Measurements from ENCODE around the gene TSSK1B. TPM values are rescaled to one million over a fixed set of nuclear protein-coding genes. Genes with fewer than 3 reads are reported as not detected.

Gene TSSK1B
- polyA plus RNA-seq, 2 of the 4 experiments (the other 2 are of a cell fraction) = not detected

GRCh38 chr5:113450462-113450861, 15.7 kb upstream of the TSSK1B start:
- ChIA-PET CTCF (interaction anchor here (0.8 kb wide), 1 partner anchor 61 kb away, joined by 3 read pairs; no protein-coding TSS in a partner anchor), POLR2A (no interaction called here)
- WGBS (ENCODE audit: missing lambda C conversion rate) = 26% methylated on average over 2 of the region's 2 CpGs
- no peaks in the 10 kb centered on the region for H3K4me1 ChIP-seq
- H3K27ac ChIP-seq = no peak overlapping the region
- no peak overlapping the region for H3K4me3 ChIP-seq
- peaks cover 4% of the 10 kb centered on the region; the same call in 2 of the 3 replicates for H3K9me3 ChIP-seq
- DNase-seq (ENCODE audit: low read depth in 1 of 2, low spot score in 1 of 2) (no peak), FAIRE-seq (no peak), ATAC-seq (no peak)
- TF ChIP-seq MYC (IDR thresholded peaks at IDR 0.05; ENCODE audit: borderline replicate concordance, low read length) (no peak), MAFK (IDR thresholded peaks at IDR 0.05; ENCODE audit: partially characterized antibody) (peak; percentile 31)
- H3K4me2 ChIP-seq = no peak overlapping the region

GRCh38 chr5:113448252-113448651, 13.5 kb upstream of the TSSK1B start:
- no peak overlapping the region for H3K4me2 ChIP-seq
- H3K27ac ChIP-seq = no peak overlapping the region
- peaks cover 4% of the 10 kb centered on the region; the same call in 2 of the 3 replicates for H3K9me3 ChIP-seq
- H3K4me3 ChIP-seq = no peak overlapping the region
- no peaks in the 10 kb centered on the region for H3K4me1 ChIP-seq
- ChIA-PET CTCF (interaction anchor here (1.0 to 1.2 kb wide), 2 partner anchors 9 to 461 kb away, joined by 3 to 5 read pairs; no protein-coding TSS in a partner anchor), POLR2A (no interaction called here)
- FAIRE-seq (no peak), ATAC-seq (no peak), DNase-seq (ENCODE audit: low read depth in 1 of 2, low spot score in 1 of 2) (no peak)
- 14% methylated on average over 3 of the region's 3 CpGs for WGBS (ENCODE audit: missing lambda C conversion rate)
- TF ChIP-seq TP53 (CRISPR knock-in tag; IDR thresholded peaks at IDR 0.05) (no peak), EHF (CRISPR knock-in tag; IDR thresholded peaks at IDR 0.05) (no peak), ZC3H11A (IDR thresholded peaks at IDR 0.05) (no peak)

- TF ChIP-seq RAD21 (conservative IDR thresholded peaks at IDR 0.05 in 1 of 2, IDR thresholded peaks at IDR 0.05 in 1 of 2) (0 out of 5 replicates have a peak, but pooled peaks of 1 of the 2 experiments have one; percentile 16), GATA3 (IDR thresholded peaks at IDR 0.05; ENCODE audit: borderline replicate concordance) (no peak), CEBPB (IDR thresholded peaks at IDR 0.05) (no peak)
- Histone ChIP-seq H3K4me3 (no peak overlapping the region), H3K9me3 (peaks cover 4% of the 10 kb centered on the region; the same call in 2 of the 3 replicates), H3K27ac (no peak overlapping the region), H3K4me2 (no peak overlapping the region), H3K4me1 (no peaks in the 10 kb centered on the region)
- ChIA-PET POLR2A (no interaction called here), CTCF (interaction anchor here (1.0 to 1.5 kb wide), 3 partner anchors 9 to 461 kb away, joined by 3 to 5 read pairs (median 3); no protein-coding TSS in a partner anchor)
- peak; percentile 77 to 86 for ATAC-seq
- 33% methylated on average over 4 of the region's 4 CpGs for WGBS (ENCODE audit: missing lambda C conversion rate)
- peak in 1 of 2 experiments; percentile 19 for DNase-seq (ENCODE audit: low read depth in 1 of 2, low spot score in 1 of 2)
- FAIRE-seq = no peak
Measured at GRCh38 chr5:113447498-113448050, 12.8 kb upstream of the TSSK1B start.

- no peak for FAIRE-seq
- ChIA-PET CTCF (interaction anchor here (1.5 kb wide), 1 partner anchor 160 kb away, joined by 3 read pairs; no protein-coding TSS in a partner anchor), POLR2A (no interaction called here)
Measured at GRCh38 chr5:113446358-113446927, 11.7 kb upstream of the TSSK1B start.

More at GRCh38 chr5:113446358-113446927, 11.7 kb upstream of the TSSK1B start:
- no peak for ATAC-seq
- Histone ChIP-seq H3K4me3 (no peak overlapping the region), H3K4me2 (no peak overlapping the region), H3K27ac (no peak overlapping the region), H3K9me3 (peaks cover 4% of the 10 kb centered on the region; the same call in 2 of the 3 replicates), H3K4me1 (no peaks in the 10 kb centered on the region)
- no peak for TF ChIP-seq ZC3H11A (IDR thresholded peaks at IDR 0.05)
- TF ChIP-seq POLR2AphosphoS2 (conservative IDR thresholded peaks at IDR 0.05; ENCODE audit: low read length) = no peak
- no peak for TF ChIP-seq ESRRA (IDR thresholded peaks at IDR 0.05; ENCODE audit: borderline replicate concordance, low read length)
- TF ChIP-seq EP300 (IDR thresholded peaks at IDR 0.05) = no peak
- no peak for TF ChIP-seq PHF8 (IDR thresholded peaks at IDR 0.05; ENCODE audit: borderline replicate concordance, low read depth)
- TF ChIP-seq KDM5A (IDR thresholded peaks at IDR 0.05) = no peak
- TF ChIP-seq FOSB (CRISPR knock-in tag; IDR thresholded peaks at IDR 0.05) = no peak
- TF ChIP-seq BCL3 (IDR thresholded peaks at IDR 0.05) = no peak
- no peak for TF ChIP-seq HOXB5 (CRISPR knock-in tag; IDR thresholded peaks at IDR 0.05)
- no peak for TF ChIP-seq SMC3 (IDR thresholded peaks at IDR 0.05)
- TF ChIP-seq ZSCAN20 (CRISPR knock-in tag; IDR thresholded peaks at IDR 0.05) = no peak
- TF ChIP-seq HDAC2 (IDR thresholded peaks at IDR 0.05) = no peak
- TF ChIP-seq TP53 (CRISPR knock-in tag; IDR thresholded peaks at IDR 0.05) = no peak
- no peak for TF ChIP-seq USF2 (IDR thresholded peaks at IDR 0.05)
- no peak for TF ChIP-seq CHD2 (IDR thresholded peaks at IDR 0.05; ENCODE audit: low read length, partially characterized antibody)
- TF ChIP-seq NFE2L2 (conservative IDR thresholded peaks at IDR 0.05; ENCODE audit: low read length) = no peak
- no peak for TF ChIP-seq ZNF302 (CRISPR knock-in tag; IDR thresholded peaks at IDR 0.05)
- 29% methylated on average over 2 of the region's 2 CpGs for WGBS (ENCODE audit: missing lambda C conversion rate)
- DNase-seq (ENCODE audit: low read depth in 1 of 2, low spot score in 1 of 2) = no peak
